ENCODE data around the gene RAD23A.

The RAD23A gene

DNA sequence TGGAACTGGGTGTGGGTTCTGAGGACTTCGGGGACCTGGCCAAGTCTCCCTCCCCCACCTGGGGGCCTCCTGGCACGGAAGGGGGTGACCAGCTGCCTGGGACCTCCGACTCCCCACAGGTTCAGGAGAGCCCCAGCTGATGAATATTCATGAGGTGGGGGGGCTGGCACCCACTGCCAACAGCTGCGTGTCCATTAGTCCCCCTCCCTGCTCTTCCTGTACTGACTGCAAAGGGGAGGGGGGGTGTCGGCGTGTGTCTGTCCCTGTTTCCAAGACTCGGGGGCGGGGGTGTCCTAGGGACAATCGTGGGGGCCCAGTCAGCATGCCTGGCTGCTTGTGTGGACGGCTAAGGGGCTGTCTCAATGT is 39.0 kb downstream of the RAD23A start:
- DNase-seq (ENCODE audit: low read depth, low spot score), result no peak

DNA sequence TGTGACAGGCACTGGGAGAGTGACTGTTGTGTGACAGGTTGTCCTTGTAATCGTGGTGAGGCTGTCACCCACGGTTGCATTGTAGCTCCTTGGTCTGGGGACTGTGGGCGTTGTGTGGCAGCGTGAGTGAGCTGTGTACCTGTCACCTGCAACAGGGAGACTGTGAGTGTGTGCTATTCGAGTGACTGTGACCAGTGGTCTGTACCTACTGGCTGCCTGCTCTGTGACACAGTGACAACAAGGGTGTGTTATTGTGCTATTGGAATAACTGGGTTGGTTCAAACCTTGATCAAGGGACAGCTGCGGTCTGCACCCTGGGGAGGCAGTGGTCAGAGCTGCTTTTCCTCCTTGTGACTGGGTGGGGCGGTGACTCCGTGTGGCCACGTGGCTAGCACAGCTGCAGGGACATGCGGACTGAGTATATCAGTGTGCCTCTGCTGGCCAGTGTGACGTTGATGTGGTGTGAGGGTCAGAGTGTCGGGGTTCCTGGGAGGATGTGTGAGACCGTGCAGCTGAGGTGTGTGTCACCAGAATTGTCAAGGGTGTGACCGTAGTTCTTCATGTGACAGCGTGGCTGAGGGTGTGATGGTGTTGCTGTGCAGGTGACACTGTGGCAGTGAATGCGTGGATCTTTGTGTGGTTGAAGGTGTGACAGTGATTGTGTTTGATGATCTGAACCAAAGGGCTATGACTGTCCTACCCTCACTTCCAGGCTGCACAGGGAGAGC is 39.6 kb downstream of the RAD23A start:
- DNase-seq (ENCODE audit: low read depth, low spot score), result no peak

DNA sequence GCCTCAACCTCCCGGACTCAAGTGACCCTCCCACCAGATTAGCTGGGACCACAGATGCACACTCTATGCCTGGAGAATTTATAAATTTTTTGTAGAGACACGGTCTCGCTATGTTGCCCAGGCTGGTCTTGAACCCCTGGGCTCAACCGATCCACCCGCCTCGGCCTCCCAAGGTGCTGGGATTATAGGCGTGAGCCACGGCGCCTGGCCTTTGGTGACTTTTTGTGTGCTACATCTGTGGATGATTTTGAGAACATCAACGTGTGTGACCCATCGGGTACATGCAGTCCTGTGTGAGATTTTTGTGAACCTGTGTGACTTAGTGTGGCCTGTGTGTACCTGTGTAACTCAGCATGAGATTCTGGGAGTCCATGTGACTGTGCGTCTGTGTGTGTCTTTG is 41.1 kb downstream of the RAD23A start:
- no peak for DNase-seq (ENCODE audit: low read depth, low spot score)

DNA sequence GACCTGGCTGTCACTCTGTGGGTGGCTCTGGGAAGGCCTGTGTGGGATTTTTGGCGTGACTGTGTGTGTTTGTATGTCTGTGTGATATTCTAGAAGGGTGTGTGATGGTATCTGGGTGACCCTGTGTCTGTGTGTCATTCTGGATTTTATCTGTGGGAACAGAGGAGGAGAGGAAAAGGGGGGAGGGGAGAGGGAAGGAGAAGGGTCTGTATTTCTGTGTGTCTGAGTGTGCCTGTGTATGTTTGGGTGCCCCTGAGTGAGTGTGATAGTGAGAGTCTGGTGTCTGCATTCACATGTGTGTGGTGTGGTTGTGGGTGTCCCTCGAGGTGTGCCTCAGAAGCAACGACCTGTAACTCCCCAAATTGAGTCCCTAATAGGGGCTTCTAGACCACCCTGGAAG is 41.5 kb downstream of the RAD23A start:
- DNase-seq (ENCODE audit: low read depth, low spot score), result no peak

DNA sequence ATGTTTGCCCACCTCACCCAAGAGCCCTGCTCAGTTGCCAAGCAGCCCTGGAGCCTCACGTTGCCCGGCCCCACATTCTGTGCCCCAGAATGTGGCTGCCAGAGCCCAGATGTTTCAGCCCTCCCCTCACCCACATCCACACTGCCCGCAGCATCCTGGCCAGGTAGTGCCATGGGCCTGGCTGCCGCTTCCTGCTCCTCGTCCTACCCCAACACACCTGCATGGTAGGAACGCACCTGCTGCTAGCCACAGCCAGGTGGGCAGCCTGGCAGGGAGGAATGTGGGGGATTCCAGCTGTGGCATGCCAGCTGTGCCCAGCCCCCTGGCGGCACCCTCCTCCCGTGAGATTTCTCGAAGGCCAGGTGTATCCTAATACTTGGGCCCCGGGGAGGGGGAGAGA is 42.1 kb downstream of the RAD23A start:
- no peak for DNase-seq (ENCODE audit: low read depth, low spot score)

DNA sequence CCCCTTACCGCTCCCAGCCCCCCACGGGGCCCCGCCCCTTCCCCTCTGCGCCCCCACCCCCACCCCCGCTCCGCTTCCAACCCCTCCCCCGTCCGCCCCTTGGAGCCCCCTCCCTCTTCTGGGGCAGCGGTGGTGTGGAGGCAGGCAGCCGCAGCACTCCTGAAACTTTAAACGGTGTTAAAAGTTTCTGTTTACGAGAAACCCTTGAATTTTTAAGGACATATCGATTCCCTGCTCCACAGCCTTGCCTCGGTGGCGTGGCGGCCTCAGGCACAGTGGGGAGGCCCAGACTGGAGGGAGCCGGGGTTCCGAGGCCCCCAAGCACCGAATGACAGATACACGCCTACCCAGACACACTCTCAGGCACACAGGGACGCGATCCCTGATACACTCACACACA is 44.8 kb downstream of the RAD23A start:
- no peak for DNase-seq (ENCODE audit: low read depth, low spot score)

DNA sequence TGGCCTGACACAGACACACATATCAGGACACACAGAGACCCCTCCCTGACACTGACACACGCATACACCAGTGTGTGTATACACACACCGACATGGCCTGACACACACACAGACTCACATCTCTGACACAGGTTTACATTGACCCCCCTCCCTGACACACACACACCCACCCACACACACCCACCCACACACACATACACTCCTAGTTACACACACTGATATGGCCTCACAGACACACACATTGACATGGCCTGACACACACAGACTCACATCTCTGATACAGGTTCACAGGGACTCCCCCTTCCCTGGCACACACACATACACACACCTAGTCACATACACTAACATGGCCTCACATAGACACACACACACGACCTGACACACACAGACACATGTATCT is 45.2 kb downstream of the RAD23A start:
- DNase-seq (ENCODE audit: low read depth, low spot score), result no peak

DNA sequence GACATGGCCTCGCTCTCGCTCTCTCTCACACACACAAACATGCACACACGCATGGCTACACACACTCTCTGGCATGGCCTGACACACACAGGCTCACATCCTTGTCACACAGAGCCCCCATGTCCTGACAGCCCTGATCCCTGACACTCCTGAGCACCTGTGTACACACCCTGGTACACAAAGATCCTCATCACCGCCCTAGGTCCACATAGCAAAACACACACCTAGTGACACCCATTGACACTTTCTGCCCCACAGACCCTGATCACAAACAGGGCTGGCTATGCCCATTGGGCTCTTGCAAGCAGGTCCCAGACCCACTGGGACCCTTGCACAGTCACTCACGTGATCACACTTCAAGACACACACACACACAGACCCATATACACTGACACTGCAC is 45.6 kb downstream of the RAD23A start:
- no peak for DNase-seq (ENCODE audit: low read depth, low spot score)

DNA sequence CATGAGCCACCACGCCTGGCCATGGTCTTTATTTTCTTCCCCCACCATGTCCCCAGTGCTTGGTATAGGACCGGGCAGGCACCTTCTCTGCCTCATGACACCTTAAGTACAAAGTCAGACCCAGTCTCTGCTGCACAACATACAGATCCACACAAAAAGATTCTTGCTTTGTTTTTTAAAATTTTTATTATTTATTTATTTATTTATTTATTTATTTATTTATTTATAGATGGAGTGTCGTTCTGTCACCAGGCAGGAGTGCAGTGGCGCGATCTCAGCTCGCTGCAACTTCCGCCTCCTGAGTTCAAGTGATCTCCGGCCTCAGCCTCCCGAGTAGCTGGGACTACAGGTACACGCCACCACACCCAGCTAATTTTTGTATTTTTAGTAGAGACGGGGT is 47.1 kb downstream of the RAD23A start:
- DNase-seq (ENCODE audit: low read depth, low spot score), result no peak

DNA sequence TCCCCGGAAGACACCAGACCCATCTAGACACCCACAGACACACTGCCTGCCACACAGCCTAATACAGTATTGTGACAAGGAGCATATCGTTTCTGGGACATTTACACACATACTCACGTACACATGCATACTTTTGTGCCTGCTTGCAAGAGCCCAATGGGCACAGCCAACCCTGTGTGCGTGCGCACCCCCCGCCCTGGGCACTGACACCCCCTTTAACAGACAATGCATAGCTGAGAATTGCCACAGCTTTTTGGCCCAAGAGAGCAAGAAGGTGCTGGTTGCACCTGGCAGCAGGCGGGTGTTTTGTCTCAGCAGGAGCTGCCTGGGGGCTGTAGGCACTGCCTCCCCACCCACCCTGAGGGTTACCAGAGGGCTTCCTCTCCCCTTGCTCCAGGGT is 47.9 kb downstream of the RAD23A start:
- no peak for DNase-seq (ENCODE audit: low read depth, low spot score)

DNA sequence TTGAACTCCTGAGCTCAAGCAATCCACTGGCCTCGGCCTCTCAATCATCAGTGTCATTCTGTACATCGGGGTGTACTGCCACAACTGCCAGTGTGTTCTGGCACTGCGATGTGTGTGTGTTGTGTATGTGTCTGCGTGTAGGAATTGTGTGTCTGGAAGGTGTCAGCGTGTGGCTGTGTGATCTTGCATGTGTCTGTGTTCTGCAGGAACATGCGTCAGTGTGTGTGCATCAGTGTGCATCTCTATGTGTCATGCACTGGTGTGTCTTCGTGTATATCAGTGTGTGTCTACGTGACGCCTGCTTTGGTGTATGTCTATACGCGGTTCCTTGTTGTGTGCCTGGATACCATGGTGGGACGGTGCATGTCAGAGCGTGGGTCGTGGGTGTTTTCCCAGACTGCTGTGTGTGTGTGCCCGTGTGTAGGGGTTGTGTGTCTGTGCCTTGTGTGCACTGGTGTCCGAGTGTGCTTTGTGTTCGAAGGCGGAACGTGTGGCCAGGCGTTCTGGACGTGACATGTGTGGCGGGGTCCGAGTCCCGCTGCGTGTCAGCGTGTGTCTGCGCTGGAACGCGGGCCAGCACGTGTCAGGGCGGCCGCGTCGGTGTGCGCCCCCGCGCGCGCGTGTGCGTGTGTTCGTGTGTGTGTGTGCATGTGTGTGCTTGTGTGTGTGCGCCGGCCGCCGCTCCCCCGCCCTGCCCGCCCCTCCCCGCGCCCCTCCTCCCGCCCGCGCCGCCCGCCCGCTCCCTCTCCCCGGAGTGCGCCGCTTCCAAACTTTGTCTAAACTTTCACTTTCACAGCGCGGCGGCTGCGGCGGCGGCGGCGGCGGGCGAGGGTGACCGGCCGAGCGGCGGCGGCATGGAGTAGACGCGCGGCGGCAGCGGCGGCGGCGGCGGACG is 49.3 kb downstream of the RAD23A start, which contains the start of gene NFIX:
Gene NFIX (plus strand): TSS at position 775 of the 895 bp plus-strand sequence. CDS start 363 bp downstream, outside the sequence.
- no peak for DNase-seq (ENCODE audit: low read depth, low spot score)

DNA sequence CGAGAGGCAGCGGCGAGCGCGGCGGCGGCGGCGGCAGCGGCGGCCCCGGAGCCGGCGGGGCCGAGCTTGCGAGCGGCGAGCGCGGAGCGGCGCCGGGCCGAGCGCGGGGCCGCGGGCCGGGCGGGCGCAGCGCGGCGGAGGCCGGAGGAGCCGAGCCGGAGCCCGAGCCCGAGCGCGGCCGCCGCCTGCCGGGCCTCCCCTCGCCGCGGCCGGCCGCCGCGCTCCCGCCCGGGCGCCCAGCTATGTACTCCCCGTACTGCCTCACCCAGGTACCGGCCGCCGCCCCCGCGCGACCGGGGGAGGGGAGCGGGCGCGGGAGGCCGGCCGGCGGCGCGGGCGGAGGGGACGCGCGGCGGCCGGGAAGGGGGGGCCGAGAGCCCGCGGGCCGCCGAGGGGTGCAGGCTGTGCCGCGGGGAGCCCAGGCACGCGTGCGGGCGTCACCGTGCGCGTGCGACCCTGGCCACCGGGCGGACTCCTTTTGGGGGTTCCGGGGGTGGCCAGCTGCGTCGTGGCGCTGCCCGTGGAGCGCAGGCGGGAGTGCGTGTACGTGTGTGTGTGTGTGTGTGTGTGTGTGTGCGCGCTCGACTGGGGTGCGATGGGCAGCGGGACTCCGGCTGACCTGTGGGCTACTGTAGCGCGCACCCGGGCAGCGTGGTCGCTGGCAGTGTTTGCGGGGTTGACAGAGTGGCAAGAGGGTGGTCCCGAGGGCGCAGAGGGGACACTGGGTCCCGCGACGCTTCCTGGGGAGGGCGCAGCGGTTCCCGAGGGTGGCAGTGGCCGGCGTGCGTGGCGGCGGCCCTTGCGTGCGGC is 50.1 kb downstream of the RAD23A start:
- DNase-seq (ENCODE audit: low read depth, low spot score), result no peak

DNA sequence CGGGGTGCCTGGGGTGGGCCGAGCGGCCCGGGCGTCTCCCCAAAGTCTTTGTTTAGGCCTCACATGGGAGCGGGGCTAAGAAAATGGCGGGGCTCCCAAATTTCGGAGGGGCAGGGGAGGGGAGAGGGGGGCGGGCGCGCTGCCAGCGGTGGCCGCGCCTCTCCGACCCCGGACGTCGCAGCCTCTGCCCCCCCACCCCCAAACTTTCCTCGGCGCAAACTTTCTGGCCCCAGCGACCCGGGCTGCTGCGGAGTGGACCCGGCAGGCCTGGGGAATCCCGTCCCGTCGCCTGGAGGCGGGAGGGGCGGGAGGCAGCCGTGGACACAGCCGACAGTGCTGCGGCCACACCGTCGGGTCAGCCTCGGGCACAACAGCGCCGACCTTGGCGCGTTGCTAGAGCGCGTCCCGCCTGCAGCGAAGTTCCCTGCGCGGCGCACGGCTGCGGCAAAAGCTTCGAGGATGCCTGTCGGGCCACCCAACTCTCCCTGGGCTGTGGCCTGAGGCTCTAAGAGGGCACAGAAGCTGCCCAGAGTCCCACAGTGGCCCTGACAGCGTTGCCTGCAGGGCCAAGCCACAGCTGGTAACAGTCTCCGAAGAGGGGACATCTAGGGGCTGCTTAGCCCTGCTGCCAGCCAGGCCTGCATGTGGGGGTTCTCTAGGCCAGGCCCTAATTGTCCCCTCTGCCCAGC is 50.9 kb downstream of the RAD23A start:
- no peak for DNase-seq (ENCODE audit: low read depth, low spot score)

DNA sequence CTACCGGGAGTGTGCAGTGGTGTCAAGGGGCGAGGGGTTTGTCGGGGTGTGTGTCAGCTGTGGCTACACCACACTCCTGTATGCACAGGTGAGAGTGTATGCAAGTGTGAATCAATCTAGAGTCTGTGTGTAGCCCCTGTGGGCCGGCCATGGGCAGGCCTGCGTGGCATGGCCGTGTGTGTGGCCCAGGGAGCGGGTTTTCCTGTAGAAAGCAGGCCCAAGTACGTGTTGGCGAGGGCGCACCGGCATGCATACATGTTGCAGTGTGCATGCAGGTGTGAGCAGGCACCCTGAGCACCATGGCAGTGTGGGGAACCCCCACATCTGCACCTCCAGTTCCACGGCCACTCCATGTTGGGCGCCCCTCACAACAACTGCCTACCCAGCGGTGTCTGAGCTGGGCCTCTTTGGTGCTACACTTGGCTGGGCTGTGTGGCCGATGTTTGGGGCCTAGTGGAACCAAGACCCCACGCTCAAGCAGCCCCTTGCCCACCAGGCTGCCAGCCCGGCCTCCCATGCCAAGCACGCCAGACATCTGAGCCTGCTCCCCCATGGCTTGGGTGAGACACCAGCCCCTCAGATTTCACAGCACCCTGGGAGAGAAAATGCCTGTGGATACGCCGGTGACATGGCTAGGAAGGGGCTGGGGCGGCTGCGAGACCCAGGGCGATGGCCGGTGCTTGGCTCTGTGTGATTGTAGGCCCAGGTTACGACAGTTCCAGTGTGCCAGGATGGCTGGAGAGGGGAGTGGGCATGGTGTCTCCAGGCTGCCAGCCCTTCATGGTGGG is 51.7 kb downstream of the RAD23A start:
- no peak for DNase-seq (ENCODE audit: low read depth, low spot score)

DNA sequence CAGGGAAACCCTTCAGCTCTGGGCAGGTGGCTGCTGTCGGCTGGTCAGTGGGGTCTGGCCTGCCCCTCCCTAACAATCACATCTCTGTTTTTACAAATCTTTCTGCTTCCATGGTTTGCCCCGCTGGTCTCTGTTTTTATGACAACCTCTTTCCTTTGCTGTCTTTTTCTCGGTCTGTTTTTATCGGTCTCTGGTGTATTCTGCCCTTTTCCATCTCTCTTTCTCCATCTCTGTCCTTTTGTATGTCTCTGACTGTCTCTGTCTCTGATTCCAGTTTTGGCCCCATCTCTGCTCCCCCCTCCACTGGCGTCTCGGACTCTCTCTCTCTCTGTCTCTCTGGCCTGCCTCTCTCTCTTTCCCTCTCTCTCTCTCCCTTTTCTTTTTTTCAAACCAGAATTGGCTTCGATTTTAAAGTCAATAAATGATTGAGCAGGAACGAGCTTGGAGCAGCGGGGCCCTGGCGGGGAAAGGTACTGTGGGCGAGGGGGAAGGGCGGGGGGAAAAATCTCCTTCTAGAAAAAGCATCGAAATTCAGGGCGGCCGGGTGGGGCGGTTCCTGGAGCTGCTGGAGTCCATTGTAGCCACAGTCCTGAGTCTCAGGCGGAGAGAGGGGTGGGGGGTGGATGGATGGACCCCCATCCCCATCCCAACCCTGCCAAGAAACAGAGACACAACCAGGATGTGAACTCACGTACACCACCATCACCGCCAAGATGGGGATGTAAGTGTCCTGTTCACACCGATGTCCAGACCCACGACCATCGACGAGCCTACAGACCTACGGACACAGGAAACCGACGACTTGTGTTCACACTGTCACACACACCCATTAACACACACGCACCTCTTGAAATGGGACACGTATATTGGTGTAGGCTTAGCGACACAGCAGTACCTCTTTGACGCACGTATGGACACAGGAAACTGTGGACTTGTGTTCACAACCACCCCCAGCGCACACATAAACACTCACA is 52.6 kb downstream of the RAD23A start:
- no peak for DNase-seq (ENCODE audit: low read depth, low spot score)

DNA sequence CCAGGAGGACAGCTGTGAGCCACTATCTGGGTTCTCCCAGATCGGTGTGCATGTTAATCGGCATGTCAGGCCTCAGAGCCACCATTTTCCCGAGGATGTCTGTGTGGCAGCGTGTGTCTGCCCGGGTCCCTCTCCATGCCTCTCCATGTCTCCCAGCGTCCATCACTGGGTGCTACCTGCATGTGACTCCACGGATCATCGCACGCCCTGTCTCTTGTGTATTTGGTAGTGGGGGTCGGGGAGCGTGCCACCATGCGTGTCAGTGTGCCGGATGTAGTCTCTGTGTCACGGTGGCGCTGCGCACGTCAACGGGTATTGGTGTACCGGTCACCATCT is 55.5 kb downstream of the RAD23A start:
- DNase-seq (ENCODE audit: low read depth, low spot score), result no peak

DNA sequence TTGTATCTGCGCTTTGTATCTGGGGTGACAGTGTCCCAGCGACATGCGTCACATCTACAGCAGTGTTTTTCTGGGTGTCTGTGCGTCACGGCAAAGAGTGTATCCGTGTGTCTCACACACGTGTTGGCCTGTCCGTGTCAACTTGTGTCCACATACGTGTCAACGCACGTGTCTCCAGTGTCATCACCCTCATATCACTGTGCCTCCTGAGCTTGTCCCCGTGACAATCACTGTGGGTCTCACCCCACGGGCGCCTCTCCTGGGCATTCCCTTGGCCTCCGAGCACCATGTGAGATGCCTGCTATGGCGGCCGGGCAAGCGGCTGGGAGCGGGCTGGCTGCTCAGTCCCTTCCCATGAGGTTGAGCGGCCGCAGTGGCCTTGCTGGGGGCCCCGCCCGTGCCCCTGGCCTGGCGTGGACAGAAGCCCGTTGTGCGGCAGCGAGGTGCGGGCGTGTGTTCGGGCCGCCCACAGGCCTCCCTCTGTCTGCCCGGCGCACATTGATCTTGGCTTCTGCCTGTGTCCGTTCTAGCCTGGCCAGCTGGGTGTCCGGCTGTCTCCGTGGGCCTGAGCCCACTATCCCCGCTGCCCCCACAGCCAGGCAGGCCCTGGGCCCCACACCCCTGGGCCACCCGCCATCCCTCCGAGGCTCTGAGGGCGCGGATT is 56.0 kb downstream of the RAD23A start:
- no peak for DNase-seq (ENCODE audit: low read depth, low spot score)

DNA sequence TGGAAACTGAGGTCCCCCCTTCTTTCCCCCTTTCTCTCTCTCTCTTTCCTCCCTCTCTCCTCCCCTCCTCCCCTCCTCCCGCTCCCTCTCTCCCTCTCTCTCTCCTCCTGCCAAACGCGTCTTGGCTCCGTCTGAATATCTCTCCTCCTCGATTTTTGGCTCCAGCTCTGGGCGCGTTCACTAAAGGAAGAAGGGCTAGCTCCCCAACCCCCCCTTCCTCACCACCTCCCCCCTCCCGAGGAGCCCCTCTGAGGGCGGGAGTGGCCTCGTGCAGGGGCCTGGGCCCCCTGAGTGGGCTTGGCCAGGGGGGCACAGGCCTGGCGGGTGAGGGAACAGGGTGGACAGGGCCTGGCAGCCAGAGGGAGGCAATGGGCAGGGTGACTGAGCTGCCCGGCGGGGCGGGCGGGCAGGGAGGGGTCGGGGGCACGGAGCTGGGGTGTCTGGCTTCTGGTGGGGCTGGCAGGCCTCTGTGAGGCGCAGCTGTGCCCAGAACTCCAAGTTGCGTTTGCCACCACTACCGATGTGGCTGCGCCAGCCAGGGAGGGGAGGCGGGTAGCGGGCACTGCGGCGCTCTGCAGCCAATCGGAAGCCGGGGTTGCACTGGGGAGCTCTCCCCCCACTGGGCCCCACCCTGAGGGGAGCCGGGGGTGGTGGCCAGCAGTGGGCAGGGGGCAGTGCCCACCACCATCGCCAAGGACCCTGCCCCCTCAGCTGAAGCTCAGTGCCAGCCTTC is 56.7 kb downstream of the RAD23A start:
- DNase-seq (ENCODE audit: low read depth, low spot score), result no peak

Measured in brain pericyte (primary cell).